ENCODE measurements around the gene PPP2CA.
A peak's percentile ranks its signal among the peaks of the same experiment; 100 is the strongest.
"Not testable (repeated sequence)": the region's sequence is repeated elsewhere in the genome, so short reads cannot be mapped to it uniquely, and the experiment has no call there.

PPP2CA gene

DNA sequence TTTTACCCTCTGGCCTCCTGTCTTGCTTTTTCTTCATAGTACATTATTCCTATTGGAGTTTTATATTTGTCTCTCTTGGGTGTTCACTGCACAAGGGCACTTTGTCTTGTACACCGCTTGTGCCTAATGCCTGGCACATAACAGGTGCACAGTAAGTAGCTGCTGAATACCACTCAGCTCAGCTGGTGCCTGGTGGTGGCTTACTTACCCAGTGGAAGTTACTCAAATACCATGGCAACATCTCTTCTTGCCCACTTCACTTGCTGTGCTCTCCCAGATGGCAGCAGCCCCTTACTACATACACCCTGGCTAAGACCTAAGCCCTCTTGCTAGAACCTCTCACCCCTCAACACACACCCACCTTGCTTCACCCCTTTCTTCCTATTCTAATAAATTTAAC lies 37.8 kb downstream of the PPP2CA start:
- no peak for DNase-seq

DNA sequence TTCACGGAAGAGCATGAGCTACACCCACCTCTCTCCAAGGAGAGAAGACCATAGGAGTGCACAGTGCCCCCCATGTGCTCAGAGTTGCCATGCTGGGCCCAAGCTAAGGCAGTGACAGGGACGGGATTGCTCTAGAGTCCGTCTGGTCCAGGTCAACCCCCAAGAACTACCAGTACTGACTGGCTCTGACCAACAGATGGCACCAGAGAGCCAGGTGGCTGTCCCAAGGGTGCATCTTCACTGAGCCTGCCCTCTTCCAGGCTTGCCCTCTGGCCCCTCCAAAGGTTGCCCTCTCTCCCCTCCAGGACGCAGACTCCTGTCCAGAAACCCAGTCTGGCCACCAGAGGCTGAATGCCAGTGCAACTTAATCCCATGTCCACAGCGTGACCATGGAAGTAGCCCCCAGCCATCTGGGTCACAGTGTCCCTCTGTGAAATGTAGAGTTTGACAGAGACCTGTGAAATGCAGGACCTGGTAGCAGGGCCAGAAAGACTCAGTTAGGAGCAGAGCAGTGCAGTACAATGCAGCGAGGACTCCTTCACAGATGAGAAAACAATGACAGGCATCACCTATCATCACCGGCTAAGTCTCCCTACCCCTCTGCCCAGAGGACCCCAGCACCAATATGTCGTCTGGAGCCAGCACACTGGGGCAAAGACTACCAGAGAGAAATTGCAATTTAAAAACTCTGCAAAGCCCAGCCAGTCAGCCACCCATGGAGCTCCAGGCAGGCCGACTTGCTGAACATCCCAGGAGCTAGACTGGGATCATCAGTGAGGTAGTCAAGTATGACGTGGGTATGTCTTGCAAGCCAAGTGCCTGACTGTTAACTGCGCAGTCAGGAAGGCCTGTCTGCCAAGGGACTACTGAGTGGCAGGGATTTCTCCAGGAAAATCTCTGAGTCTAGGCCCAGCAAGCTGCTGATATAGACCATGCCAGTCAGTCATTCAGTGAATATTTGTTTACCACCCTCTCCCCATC lies 41.4 kb downstream of the PPP2CA start:
- no peak for DNase-seq

DNA sequence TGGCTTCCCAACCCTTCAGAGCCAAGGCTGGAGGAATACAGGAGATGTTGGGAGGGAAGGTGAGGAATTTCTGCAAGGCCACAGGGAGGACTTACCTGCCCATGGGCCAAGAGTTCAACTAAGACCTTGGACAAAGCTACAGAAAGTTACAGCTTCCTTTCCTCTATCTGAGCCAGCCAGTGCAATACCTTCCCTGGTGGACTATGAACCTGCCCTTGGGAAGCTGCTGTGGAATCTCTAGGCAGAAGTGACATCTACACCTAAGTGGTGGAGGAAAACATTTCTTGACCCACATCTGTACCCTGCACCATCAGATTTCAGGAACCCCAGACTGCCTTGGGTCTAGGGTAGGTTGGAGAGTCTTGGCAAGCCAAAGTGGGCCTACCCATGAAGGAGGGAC lies 42.4 kb downstream of the PPP2CA start:
- DNase-seq = no peak

DNA sequence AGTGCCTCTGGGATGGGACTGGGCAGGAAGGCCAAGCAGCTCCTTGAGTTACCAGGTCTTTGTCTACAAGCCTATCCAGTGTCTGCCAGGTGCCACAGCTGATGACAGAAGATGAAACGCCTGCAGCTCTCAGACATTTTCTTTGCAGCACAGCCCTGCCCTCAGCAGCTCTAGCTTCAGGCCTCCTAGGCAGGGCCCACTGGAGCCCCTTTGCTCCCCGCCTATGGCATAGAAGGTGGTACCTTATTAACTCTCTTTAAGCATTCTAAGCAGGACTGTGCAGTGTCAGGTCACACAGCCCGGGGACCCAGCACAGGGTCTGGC lies 47.8 kb downstream of the PPP2CA start:
- no peak for DNase-seq

DNA sequence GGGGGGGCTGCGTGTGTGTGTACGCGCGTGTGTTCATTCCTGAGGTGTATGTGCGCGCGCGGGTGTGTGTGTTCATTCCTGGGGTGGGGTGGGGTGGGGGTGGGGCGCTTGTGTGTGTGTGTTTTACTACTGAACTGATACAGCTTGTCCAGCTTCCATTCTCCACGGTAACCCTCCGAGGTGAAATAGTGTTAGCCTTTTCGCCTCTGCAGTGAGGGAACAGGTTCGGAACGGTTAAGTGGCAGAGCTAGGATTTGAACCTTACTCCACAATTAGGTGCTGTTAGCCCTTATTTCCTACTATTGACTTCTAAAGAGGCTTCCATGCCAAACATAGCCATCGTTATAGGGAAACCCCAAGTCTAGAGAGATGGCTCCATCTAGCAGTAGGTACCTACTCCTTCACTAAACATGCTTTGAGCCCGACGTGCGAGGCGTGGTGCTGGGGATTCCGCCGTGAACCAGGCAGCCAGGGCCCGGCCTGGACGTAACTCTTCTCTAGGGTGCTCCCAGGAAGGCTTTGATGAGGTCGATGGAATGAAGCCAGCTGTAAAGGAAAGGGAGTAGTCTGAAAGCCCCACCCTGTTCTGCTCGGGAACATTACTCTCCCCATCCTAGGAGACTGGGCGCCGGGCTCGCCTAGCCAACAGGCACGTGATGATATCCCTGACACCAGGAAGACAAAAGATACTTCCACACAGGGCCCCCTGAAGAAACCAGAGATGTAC lies 48.3 kb downstream of the PPP2CA start:
- no peak for DNase-seq

DNA sequence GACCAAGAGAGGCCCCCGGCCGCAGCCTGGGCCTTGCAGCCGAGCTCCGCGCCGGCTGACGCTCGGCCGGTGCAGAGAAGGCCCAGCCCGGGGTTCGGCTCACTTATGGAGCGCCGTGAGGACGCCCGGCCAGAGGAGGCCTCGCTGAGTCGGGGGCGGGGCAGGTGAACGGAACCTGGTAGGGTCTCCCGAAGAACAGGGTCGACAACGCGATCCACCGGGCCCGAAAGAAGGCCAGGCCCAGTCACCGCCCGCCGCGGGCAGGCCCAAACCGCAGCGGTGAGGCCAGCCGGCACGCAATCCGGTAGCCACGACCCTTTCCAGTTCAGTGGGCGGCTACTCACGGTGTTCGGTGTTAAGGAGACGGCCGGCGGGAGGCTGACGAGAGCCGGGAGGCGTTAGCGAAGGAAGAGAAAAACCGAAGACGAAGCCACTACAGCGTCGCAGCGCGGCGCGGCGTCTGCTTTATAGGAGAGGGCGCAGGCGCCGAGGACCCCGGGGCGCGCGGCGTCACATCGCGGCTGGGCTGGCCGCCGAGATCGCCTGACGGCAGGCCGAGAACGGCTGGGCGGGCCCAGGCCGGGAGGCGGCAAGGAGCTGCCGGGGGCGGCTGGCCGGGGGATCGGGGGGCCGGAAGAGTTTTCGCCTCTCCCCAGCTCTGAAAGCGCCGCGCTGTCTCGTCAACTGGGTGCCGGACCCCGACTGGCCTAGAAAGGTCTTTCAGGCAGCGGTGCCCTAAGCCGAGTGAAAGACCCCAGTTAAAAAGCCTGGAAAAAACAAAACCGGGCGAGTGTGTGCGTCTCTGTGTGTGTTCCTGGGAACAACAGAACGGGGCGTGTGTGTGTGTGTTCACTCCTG lies 49.1 kb downstream of the PPP2CA start, which contains the start of gene SKP1:
Gene SKP1 (minus strand): TSS at position 440 of the 858 bp plus-strand sequence. CDS start 2,928 bp downstream, outside the sequence.
- peak; percentile 57 for DNase-seq

DNA sequence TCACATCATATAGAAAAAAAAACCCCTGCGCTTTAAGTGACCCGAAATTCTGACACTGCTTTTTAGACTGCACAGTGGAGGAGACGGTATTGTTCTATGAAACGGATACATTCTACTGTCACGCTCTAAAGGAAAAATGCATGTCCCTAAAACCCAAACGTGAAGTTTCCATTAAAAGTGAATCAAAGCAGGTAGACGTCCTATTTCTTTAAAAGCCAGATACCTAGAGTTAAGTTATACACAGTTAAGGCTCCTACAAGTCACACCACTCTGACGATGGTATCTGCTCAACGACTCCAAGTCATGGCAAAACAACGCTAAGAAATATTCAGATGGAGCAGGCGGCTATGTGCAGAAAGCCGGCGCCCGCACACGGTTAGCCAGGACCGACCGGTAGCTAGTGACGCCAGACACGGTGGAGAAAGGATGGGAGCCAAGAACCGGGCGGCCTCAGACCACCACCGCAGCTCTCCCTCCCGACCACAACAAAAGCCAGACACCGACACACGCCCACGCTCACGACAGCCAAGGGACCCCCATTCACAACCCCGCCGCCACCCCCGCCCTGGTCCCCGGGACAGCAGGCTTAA lies 49.9 kb downstream of the PPP2CA start:
- no peak for DNase-seq

DNA sequence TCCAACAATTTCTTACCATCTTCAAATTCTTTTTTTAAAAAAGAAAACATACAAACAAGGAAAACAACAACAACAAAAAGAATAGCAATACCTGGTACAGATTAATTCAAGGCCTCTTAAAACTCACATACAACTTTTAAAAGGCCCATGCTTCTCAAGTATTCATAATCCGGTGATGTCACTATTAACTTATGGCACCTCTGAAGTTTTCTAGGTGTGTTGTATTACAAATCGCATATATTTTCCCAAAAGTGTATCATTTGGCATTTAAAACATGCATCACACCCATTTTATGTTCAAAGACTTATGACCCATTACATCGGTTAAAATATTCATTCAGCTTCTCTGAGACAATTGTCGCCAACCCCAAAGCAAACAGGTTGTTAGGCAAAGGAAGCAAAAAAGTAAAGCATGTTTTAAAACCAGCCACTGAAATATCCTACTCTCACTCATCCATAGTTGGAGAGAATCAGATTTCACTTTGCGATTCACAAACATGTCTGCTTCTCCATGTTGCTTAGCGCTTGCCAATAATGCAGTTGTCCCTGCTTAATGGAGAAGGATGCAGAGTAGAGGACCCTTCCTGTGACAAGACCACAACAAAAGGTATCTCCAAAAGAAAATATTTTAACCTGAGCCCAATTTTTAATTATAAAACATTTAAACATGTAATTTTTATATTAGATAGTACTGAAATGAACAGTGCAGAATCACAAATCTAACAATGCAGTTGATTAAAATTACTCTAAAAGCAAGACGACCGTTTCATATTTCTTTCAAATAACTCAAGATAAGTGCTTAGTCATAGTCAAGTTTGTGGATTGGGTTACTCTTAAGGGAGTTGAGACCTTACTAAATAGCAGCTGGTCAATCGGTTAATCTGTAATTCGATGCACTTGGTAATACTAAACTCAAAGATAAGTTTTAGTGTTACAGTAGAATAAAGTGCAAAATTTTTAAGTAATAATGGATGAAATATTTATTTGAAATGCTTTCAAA lies 50.7 kb downstream of the PPP2CA start:
- DNase-seq = peak; percentile 4

DNA sequence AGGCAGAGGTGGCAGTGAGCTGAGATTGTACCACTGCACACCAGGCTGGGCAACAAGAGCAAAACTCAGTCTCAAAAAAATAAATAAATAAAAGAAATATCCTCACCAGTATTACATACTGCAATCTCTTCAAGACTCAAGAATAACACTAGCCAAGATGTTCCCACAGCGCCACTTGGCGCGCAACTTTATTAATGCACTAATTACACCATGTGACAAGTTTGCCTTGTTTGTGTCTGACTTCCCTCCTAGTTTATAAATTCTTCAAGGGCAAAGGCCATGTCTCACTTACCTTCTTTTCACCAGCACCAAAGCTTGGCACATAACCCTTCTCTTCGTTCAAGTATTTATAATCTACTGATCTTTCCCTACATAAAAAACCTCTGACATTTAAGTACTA lies 53.9 kb downstream of the PPP2CA start:
- no peak for DNase-seq

DNA sequence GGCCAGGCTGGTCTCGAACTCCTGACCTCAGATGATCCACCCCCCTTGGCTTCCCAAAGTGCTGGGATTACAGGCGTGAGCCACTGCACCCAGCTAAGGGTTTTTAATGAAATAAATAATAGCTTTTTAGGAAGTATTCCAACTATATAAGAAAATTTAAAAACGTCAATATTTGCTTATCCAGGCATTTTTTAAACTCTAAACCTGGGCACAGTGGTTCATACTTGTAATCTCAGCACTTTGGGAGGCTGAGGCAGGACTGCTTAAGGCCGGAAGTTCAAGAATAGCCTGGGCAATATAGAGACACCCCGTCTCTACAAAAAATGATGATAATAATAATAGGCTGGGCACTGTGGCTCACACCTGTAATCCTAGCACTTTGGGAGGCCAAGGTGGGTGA lies 63.3 kb downstream of the PPP2CA start:
- no peak for DNase-seq

DNA sequence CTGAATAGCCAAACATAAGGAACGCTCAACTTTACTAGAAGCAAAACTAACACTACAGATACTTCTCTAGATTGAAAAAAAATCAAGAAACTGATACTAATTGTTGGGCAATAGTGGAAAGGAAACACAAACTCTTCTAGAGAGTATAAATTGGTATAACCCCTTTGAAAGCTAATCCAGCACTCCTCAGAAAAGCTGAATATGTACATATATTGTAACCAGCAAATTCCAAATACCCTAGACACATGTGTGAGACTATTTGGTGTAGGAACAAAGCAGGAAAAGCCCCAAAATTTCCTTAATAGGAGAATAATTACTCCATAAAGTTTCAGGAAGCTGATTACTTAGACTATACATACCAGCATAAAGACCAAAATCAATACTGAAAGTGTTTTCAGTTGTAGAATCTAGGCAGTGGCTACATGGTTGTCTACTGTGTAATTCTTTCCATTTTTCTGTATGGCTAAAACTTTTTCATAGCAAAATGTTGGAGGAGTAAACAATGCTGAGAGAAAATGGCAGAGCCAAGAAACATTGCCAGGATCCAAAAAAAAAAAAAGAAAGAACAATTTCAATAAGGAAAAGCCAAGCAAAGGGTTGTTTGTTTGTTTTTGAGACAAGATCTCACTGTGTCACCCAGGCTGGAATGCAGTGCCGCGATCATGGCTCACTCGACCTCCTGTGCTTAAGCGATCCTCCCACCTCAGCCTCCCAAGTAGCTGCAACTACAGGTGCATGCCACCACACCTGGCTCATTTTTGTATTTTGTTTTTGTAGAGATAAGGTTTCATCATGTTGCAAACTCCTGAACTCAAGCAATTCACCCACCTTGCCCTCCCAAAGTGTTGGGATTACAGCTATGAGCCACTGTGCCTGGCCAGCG lies 64.1 kb downstream of the PPP2CA start:
- DNase-seq = no peak

DNA sequence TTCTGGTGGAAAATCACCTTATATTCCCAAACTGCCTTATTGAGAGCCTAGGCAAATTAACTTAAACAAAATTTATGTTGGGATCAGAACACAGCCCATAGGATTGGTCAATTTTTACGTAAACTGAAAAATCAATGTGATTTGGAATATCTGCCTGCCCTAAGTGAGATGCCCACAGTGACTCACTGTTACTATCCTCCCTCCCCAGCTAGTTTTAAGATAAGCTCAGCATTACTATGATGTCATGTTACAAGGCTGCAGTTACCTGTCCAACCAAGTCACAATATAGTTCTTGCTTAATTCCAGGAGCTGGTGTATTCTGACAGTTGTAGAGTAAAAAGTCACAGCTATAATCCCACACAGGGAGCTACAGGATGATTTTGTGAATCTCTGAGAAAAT lies 72.2 kb downstream of the PPP2CA start:
- no peak for DNase-seq

DNA sequence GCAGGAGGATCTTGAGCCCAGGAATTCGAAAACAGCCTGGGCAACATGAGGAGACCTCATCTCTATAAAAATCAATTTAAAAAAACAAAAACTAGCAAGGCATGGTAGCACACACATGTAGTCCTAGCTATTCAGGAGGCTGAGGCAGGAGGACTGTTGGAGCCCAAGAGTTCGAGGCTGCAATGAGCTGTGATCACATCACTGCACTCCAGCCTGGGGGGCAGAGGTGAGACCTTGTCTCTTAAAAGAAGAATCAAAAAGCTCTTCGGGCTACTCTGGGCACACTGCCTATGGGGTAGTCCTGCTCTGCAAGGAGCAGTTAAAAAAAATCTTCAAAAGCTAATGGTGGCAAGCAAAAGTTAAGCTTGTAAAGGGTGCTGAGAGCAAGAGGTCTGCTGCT lies 72.6 kb downstream of the PPP2CA start:
- no peak for DNase-seq

DNA sequence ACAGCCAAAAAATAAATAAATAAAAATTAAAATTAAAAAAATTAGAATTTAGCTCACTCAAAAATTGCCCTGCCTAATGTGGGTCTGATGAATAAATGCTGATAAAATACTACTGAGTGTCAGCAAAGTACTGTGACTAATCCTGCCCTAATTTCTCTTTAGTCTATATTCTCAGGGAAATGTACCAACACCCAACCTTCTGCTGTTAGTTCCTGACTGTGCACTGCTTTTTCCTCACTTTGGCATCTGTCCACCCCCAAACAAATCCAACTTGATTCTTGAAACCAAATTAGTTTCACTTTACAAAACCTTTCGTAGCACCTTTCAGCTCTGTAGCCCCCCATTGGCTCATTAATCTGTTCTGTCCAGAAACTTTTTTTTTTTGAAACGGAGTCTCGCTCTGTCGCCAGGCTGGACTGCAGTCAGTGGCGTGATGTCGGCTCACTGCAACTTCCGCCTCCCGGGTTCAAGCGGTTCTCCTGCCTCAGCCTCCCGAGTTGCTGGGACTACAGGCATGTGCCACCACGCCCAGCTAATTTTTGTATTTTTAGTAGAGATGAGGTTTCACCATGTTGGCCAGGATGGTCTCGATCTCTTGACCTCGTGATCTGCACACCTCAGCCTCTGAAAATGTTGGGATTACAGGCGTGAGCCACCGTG lies 73.6 kb downstream of the PPP2CA start:
- DNase-seq = not testable (repeated sequence)

DNA sequence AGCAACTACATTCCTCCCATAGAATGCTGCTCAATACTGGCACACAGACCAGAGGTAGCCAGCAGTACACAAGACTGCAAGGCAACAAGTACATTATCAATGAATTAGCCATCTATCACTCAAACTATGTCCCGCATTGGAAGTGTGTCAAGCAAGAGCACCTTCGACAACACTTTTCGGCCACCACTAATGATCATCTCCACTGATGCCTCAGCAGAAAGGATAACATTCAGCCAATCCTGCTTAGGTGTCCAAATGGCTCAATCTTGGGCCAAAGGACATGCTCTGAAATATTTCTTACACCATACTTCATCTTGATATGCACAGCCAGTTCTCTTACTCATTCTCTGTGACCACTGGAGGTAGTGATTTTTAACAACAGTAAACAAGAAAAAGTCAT lies 74.2 kb downstream of the PPP2CA start:
- no peak for DNase-seq

DNA sequence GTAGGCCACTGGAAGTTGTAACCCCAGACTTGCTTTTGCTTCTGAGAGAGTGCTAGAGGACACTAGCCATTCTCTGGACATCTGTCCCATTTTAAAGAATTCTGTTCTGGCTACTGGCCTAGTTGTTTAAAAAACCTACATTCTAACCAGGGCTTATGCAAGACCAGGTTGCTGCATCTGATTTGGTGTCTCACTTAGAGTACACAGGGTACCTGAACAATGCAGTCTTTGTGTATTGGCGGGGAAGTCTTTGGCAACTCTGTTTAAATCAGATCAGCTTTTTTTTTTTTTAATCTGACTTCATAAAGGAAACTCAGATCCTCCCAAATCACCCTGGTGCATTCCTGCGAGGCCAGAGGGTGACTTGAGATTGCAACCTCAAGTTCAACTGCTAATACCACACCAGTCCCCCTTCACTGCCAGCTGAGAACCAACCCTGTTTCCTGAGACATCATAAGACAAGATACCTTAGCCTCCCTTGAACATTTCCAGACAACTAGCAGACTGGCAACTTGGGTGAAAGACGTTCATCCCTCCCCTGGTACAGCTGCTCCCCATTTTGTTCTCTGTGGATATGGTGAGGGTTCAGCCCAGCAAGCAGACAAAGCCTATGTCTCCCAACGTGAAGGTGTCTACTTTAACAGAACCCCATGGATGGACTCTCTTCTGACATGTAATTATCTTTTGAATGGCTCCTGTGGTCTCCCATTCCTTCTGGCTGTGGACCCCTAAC lies 76.1 kb downstream of the PPP2CA start:
- DNase-seq = no peak

DNA sequence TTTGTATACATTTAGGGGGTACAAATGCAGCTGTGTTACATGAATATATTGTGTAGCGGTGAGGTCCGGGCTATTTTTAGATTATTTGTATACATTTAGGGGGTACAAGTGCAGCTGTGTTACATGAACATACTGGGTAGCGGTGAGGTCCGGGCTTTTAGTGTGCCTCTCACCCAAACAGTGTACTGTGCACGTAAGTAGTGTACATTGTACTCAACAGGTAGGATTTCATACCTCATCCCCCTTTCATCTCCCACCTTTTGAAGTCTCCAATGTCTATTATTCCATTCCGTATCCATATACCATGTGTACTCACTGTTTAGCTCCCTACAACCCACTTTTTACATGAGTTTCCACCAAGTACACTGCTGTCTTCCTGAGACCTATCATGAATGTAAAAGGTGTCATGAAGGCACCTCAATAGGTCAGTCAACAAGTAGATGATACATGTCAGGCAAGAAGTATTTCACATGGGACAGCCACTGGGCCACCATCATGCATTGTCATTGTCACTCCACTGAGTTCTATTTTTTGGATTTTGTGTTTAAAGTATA lies 76.8 kb downstream of the PPP2CA start:
- no peak for DNase-seq

DNA sequence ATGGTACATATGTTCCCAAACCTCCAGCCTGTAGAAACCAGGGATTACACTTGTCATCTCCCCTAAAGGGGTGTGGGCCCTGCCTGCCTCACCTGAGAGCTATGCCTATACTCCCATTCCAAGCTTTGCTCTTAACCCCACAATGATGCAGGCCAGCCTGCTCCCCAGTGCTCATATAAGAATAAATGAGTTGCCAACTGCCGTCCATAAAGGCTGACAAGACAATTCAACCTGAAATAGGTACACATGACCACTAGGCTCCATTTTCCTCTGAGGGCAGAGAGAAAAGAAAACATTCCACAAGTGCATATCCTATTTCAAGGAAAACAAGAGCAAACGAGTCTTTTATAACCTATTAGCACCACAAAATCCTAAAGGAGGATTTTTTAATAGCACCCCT lies 77.6 kb downstream of the PPP2CA start:
- no peak for DNase-seq
